GM23338 (cell line): ENCODE results near the gene KLK12.

Experiments
- CREB1 ChIP-seq: fragments of 250-450 bp; sonication (Bioruptor Pico); IDR thresholded peaks from 2 replicates; pipeline ENCODE4 v1.5.0; 2020; ENCODE audit warnings: low read depth, mild to moderate bottlenecking, moderate library complexity
- CTCF ChIP-seq, 2 experiments: fragments of 200-600 bp in 1 of 2; sonication (generic) in 1 of 2; conservative IDR thresholded peaks; 2 replicates each; pipeline versions ENCODE4 v1.5.1 to v1.6.1; 2016 to 2017; ENCODE audit warnings: antibody characterized with exemption in 2 of 2, low read depth in 2 of 2, mild to moderate bottlenecking in 2 of 2, moderate library complexity in 1 of 2
- ETS1 ChIP-seq: IDR thresholded peaks from 2 replicates; pipeline ENCODE4 v1.6.1; 2016; ENCODE audit warnings: antibody characterized with exemption
- EZH2 ChIP-seq: fragments of 200-600 bp; sonication (generic); IDR thresholded peaks from one replicate; pipeline ENCODE4 v1.8.0; 2017; ENCODE audit warnings: antibody characterized with exemption, mild to moderate bottlenecking, low read depth; ENCODE audit not compliant: unreplicated experiment
- EZH2phosphoT487 ChIP-seq: fragments of 200-600 bp; sonication (generic); IDR thresholded peaks from one replicate; pipeline ENCODE4 v1.8.1; 2018; ENCODE audit warnings: antibody characterized with exemption; ENCODE audit not compliant: unreplicated experiment
- JUNB ChIP-seq: IDR thresholded peaks from one replicate; pipeline ENCODE4 v1.6.1; 2016; ENCODE audit warnings: antibody characterized with exemption; ENCODE audit not compliant: unreplicated experiment
- NANOG ChIP-seq: IDR thresholded peaks from 2 replicates; pipeline ENCODE4 v1.6.1; 2016; ENCODE audit warnings: antibody characterized with exemption, borderline replicate concordance
- POLR2AphosphoS5 ChIP-seq: IDR thresholded peaks from 2 replicates; pipeline ENCODE4 v1.6.1; 2016; ENCODE audit warnings: antibody characterized with exemption, low read depth
- REST ChIP-seq: IDR thresholded peaks from one replicate; pipeline ENCODE4 v1.6.1; 2018; ENCODE audit warnings: antibody characterized with exemption; ENCODE audit not compliant: unreplicated experiment
- STAT1 ChIP-seq: IDR thresholded peaks from one replicate; pipeline ENCODE4 v1.6.1; 2016; ENCODE audit warnings: antibody characterized with exemption; ENCODE audit not compliant: unreplicated experiment
- ZNF114 ChIP-seq: fragments of 250-450 bp; sonication (Bioruptor Pico); IDR thresholded peaks from 2 replicates; pipeline ENCODE4 v1.5.0; 2020; ENCODE audit warnings: mild to moderate bottlenecking, moderate library complexity
- ZNF331 ChIP-seq: fragments of 250-450 bp; sonication (Bioruptor Pico); IDR thresholded peaks from 2 replicates; pipeline ENCODE4 v1.5.0; 2020; ENCODE audit warnings: low read depth, mild to moderate bottlenecking, moderate library complexity
- ZNF462 ChIP-seq: fragments of 250-450 bp; sonication (Bioruptor Pico); IDR thresholded peaks from 2 replicates; pipeline ENCODE4 v1.5.0; 2020; ENCODE audit warnings: mild to moderate bottlenecking, moderate library complexity

DNA sequence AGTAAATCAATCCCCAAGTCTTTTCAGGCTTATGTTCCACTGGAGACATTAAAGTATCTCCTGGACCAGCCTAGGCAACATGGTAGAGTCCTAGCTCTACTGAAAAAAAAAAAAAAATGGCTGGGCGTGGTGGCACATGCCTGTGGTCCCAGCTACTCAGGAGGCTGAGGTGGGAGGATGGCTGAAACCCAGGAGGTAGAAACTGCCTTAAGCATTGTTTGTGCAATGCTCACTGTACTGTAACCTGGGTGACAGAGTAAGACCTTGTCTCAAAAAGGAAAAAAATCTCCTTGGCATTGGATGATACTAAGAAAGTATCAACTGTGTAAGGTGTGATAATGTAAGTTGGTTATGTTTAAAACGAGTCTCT is 42.2 kb downstream of the KLK12 start:
- TF ChIP-seq POLR2AphosphoS5 (no peak), CTCF (conservative IDR thresholded peaks at IDR 0.05; ENCODE audit: low read depth in 2 of 2) (no peak), EZH2 (no peak), REST (no peak), EZH2phosphoT487 (no peak), STAT1 (no peak), ZNF114 (CRISPR knock-in tag) (no peak), ZNF462 (CRISPR knock-in tag) (no peak), JUNB (no peak), CREB1 (CRISPR knock-in tag) (no peak), NANOG (no peak), ZNF331 (CRISPR knock-in tag) (no peak), ETS1 (no peak)
